HTERT RPE-1 (cell line): ENCODE measurements around the gene TOP1.

Experiments
- in situ Hi-C: fragments of 300-500 bp; cut with MboI; formaldehyde crosslinking; loops from 4 replicates; pipeline ENCODE4 v1.14.3; 2020; ENCODE audit warnings: low sequenced_read_pairs

The TOP1 gene

GRCh38 chr20:41028359-41029149, at the start of gene TOP1:
TSS of gene TOP1 (plus strand) at chr20:41028822. CDS start at chr20:41029068, 246 bp downstream.
- in situ Hi-C loops: no loop called here

GRCh38 chr20:40979247-40979646, 49.4 kb upstream of the TOP1 start:
- in situ Hi-C loops: loop anchor here (25.0 kb wide), 1 partner anchor 133 kb away; no protein-coding TSS in a partner anchor

GRCh38 chr20:40980106-40980827, 48.4 kb upstream of the TOP1 start:
- in situ Hi-C loops: loop anchor here (25.0 kb wide), 1 partner anchor 132 kb away; no protein-coding TSS in a partner anchor

- in situ Hi-C loops: loop anchor here (25.0 kb wide), 1 partner anchor 131 kb away; no protein-coding TSS in a partner anchor
Measured at GRCh38 chr20:40980828-40981310, 47.8 kb upstream of the TOP1 start.

GRCh38 chr20:40982415-40983145, 46.0 kb upstream of the TOP1 start:
- in situ Hi-C loops: loop anchor here (25.0 kb wide), 1 partner anchor 130 kb away; no protein-coding TSS in a partner anchor

- in situ Hi-C loops: loop anchor here (25.0 kb wide), 1 partner anchor 128 kb away; no protein-coding TSS in a partner anchor
Measured at GRCh38 chr20:40983898-40984297, 44.7 kb upstream of the TOP1 start.

- in situ Hi-C loops: loop anchor here (25.0 kb wide), 1 partner anchor 128 kb away; no protein-coding TSS in a partner anchor
Measured at GRCh38 chr20:40984496-40984895, 44.1 kb upstream of the TOP1 start.

- in situ Hi-C loops: loop anchor here (25.0 kb wide), 1 partner anchor 126 kb away; no protein-coding TSS in a partner anchor
Measured at GRCh38 chr20:40986774-40987173, 41.8 kb upstream of the TOP1 start.

GRCh38 chr20:40990542-40991120, 38.0 kb upstream of the TOP1 start:
- in situ Hi-C loops: loop anchor here (25.0 kb wide), 1 partner anchor 122 kb away; no protein-coding TSS in a partner anchor

GRCh38 chr20:40991181-40991889, 37.3 kb upstream of the TOP1 start:
- in situ Hi-C loops: loop anchor here (25.0 kb wide), 1 partner anchor 121 kb away; no protein-coding TSS in a partner anchor

- in situ Hi-C loops: loop anchor here (25.0 kb wide), 1 partner anchor 120 kb away; no protein-coding TSS in a partner anchor
Measured at GRCh38 chr20:40992349-40993113, 36.1 kb upstream of the TOP1 start.

- in situ Hi-C loops: loop anchor here (25.0 kb wide), 1 partner anchor 118 kb away; no protein-coding TSS in a partner anchor
Measured at GRCh38 chr20:40993794-40994540, 34.7 kb upstream of the TOP1 start.

GRCh38 chr20:40996326-40996725, 32.3 kb upstream of the TOP1 start:
- in situ Hi-C loops: loop anchor here (25.0 kb wide), 1 partner anchor 116 kb away; no protein-coding TSS in a partner anchor

- in situ Hi-C loops: loop anchor here (25.0 kb wide), 1 partner anchor 115 kb away; no protein-coding TSS in a partner anchor
Measured at GRCh38 chr20:40997116-40997515, 31.5 kb upstream of the TOP1 start.

GRCh38 chr20:40999841-41000240, 28.8 kb upstream of the TOP1 start:
- in situ Hi-C loops: loop anchor here (25.0 kb wide), 1 partner anchor 112 kb away; no protein-coding TSS in a partner anchor

GRCh38 chr20:41000628-41001027, 28.0 kb upstream of the TOP1 start:
- in situ Hi-C loops: no loop called here

- in situ Hi-C loops: no loop called here
Measured at GRCh38 chr20:41001497-41001896, 27.1 kb upstream of the TOP1 start.

- in situ Hi-C loops: no loop called here
Measured at GRCh38 chr20:41002842-41003142, 25.8 kb upstream of the TOP1 start.
